MM.1S (cell line): Measurements from ENCODE around the gene IPCEF1.

Experiments
- CTCF ChIP-seq: fragments of 300-600 bp; sonication (generic); IDR thresholded peaks from 2 replicates; pipeline ENCODE4 v1.5.1; 2016; ENCODE audit warnings: antibody characterized with exemption, low read length, mixed read lengths
- EZH2 ChIP-seq: fragments of 300-600 bp; sonication (generic); optimal IDR thresholded peaks from 2 replicates; pipeline ENCODE3; 2017; ENCODE audit warnings: low read depth, mild to moderate bottlenecking, antibody characterized with exemption, low read length, mixed read lengths

- TF ChIP-seq CTCF (no peak), EZH2 (no peak)
Measured at GRCh38 chr6:154406301-154406700, 49.7 kb upstream of the IPCEF1 start.
